ENCODE measurements around the gene CASK. TPM values are rescaled to one million over a fixed set of nuclear protein-coding genes. Genes with fewer than 3 reads are reported as not detected.

CASK gene
- total and polyA plus RNA-seq, 2 of the 13 experiments (the other 11 are each of a cell fraction or from before 2014, with no cell fraction given) = 14.5 to 16.0 TPM

DNA sequence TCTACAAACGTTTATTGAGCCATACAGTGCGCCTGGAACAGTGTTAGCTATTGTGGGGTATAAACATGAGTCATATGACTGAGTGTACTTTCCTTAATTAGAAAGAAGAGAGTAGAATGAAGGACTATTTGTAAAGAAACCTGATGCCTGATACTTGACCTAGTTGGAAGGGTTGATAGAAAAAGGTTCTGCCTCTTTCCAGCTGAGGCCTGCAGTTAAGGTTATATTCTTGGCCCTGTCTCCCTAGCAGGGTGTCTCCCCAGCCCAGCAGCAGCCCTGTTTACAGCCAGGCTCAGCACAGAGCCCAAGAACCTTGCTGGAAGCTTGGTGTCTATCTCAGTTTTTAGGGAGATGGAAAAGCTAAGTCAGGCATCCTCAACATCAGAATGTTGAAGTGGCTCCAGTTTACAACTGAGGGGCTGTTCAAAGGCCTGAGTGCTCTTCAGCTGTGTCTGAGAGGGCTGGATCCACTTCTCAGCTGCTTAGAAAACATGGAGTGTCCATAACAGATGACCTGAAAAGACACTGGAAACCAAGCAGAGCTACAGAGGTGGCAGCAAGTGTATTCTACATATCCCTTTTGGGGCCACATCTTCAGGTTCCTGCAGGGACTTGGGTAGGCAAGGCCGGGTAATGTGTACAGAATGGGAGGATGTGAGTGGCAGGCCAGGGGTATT is 454.6 kb downstream of the CASK start:
- intact Hi-C loops (cut with micrococcal nuclease; ENCODE audit: unreplicated experiment) (no loop called here), in situ Hi-C loops (cut with HindIII; ENCODE audit: extremely low pct_ligation_motif_present, low pct_unique_long_range_greater_than_20kb) (no loop called here)
- BruUV-seq (replicated peaks) = no TSS peak
- Histone ChIP-seq H3K9ac (ENCODE audit: insufficient read depth, low read depth, low read length) (no peak overlapping the region), H3K79me2 (ENCODE audit: insufficient read depth, low read length) (no peaks in the 10 kb centered on the region), H3K36me3 (replicated peaks in 1 of 2; ENCODE audit: control insufficient read depth in 1 of 2, insufficient read depth in 2 of 2, low read length in 2 of 2) (no peaks in the 10 kb centered on the region), H3K9me3 (ENCODE audit: low read length) (no peaks in the 10 kb centered on the region), H3K4me3 (replicated peaks in 1 of 3; ENCODE audit: insufficient read depth in 1 of 3, low read depth in 2 of 3, low read length in 3 of 3) (no peak overlapping the region), H4K20me1 (ENCODE audit: insufficient read depth, low read length) (no peaks in the 10 kb centered on the region), H3K27me3 (ENCODE audit: control insufficient read depth in 1 of 2, insufficient read depth in 2 of 2, low read length in 2 of 2) (no peaks in the 10 kb centered on the region), H2AFZ (ENCODE audit: low read length) (no peak overlapping the region), H3K4me1 (ENCODE audit: insufficient read depth, low read length) (peaks cover 35% of the 10 kb centered on the region), H3K27ac (ENCODE audit: extremely low read length, insufficient read depth, low read length) (no peak overlapping the region), H3K4me2 (ENCODE audit: low read depth, low read length) (no peak overlapping the region; the same call in 1 of the 2 replicates)
- DNase-seq (ENCODE audit: low spot score) (no peak), ATAC-seq (no peak; the same call in 2 of the 3 replicates), FAIRE-seq (no peak)
- 6% methylated on average over 3 of the region's 3 CpGs for WGBS (ENCODE audit: low lambda C conversion rate)
- ChIA-PET CTCF (ENCODE audit: low intra/inter-chr PET ratio, low total read pairs) (no interaction called here), POLR2A (no interaction called here)
- TF ChIP-seq REL (CRISPR knock-in tag; conservative IDR thresholded peaks at IDR 0.05) = no peak
- no peak for TF ChIP-seq MIER2 (CRISPR knock-in tag; IDR thresholded peaks at IDR 0.05)
- TF ChIP-seq MED8 (CRISPR knock-in tag; IDR thresholded peaks at IDR 0.05; ENCODE audit: insufficient replicate concordance) = no peak
- no peak for TF ChIP-seq ZNF576 (CRISPR knock-in tag; IDR thresholded peaks at IDR 0.05)
- TF ChIP-seq, protein P1, sequence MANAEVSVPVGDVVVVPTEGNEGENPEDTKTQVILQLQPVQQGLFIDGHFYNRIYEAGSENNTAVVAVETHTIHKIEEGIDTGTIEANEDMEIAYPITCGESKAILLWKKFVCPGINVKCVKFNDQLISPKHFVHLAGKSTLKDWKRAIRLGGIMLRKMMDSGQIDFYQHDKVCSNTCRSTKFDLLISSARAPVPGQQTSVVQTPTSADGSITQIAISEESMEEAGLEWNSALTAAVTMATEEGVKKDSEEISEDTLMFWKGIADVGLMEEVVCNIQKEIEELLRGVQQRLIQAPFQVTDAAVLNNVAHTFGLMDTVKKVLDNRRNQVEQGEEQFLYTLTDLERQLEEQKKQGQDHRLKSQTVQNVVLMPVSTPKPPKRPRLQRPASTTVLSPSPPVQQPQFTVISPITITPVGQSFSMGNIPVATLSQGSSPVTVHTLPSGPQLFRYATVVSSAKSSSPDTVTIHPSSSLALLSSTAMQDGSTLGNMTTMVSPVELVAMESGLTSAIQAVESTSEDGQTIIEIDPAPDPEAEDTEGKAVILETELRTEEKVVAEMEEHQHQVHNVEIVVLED (CRISPR knock-in tag; IDR thresholded peaks at IDR 0.05; ENCODE audit: borderline replicate concordance) = no peak
- no peak for TF ChIP-seq ZNF792 (CRISPR knock-in tag; IDR thresholded peaks at IDR 0.05)
- no peak for TF ChIP-seq PHB2 (IDR thresholded peaks at IDR 0.05; ENCODE audit: partially characterized antibody)
- TF ChIP-seq THAP7 (CRISPR knock-in tag; IDR thresholded peaks at IDR 0.05) = no peak
- TF ChIP-seq U2AF1 (optimal IDR thresholded peaks at IDR 0.05; ENCODE audit: low read depth, low read length) = no peak
- no peak for TF ChIP-seq ZNF569 (CRISPR knock-in tag; IDR thresholded peaks at IDR 0.05; ENCODE audit: borderline replicate concordance)
- no peak for TF ChIP-seq RARG (CRISPR knock-in tag; IDR thresholded peaks at IDR 0.05; ENCODE audit: low read depth)
- TF ChIP-seq MTF2 (CRISPR knock-in tag; IDR thresholded peaks at IDR 0.05; ENCODE audit: borderline replicate concordance) = no peak
- no peak for TF ChIP-seq TBL1XR1 (IDR thresholded peaks at IDR 0.05; ENCODE audit: borderline replicate concordance, low read length, partially characterized antibody)
- TF ChIP-seq, protein P2, sequence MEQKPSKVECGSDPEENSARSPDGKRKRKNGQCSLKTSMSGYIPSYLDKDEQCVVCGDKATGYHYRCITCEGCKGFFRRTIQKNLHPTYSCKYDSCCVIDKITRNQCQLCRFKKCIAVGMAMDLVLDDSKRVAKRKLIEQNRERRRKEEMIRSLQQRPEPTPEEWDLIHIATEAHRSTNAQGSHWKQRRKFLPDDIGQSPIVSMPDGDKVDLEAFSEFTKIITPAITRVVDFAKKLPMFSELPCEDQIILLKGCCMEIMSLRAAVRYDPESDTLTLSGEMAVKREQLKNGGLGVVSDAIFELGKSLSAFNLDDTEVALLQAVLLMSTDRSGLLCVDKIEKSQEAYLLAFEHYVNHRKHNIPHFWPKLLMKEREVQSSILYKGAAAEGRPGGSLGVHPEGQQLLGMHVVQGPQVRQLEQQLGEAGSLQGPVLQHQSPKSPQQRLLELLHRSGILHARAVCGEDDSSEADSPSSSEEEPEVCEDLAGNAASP (CRISPR knock-in tag; IDR thresholded peaks at IDR 0.05; ENCODE audit: borderline replicate concordance) = no peak

Measured in HepG2 (cell line).